HG02763 (cell line): Measurements from ENCODE around the gene ZNF79.
"Not testable (repeated sequence)": the region's sequence is repeated elsewhere in the genome, so short reads cannot be mapped to it uniquely, and the experiment has no call there.

Source experiments
- ATAC-seq: cut with Tn5 transposase; IDR thresholded peaks from one replicate; pipeline ENCODE4 v1.9.1; 2021; ENCODE audit warnings: mild to moderate bottlenecking, moderate library complexity; ENCODE audit not compliant: unreplicated experiment

Gene ZNF79

DNA sequence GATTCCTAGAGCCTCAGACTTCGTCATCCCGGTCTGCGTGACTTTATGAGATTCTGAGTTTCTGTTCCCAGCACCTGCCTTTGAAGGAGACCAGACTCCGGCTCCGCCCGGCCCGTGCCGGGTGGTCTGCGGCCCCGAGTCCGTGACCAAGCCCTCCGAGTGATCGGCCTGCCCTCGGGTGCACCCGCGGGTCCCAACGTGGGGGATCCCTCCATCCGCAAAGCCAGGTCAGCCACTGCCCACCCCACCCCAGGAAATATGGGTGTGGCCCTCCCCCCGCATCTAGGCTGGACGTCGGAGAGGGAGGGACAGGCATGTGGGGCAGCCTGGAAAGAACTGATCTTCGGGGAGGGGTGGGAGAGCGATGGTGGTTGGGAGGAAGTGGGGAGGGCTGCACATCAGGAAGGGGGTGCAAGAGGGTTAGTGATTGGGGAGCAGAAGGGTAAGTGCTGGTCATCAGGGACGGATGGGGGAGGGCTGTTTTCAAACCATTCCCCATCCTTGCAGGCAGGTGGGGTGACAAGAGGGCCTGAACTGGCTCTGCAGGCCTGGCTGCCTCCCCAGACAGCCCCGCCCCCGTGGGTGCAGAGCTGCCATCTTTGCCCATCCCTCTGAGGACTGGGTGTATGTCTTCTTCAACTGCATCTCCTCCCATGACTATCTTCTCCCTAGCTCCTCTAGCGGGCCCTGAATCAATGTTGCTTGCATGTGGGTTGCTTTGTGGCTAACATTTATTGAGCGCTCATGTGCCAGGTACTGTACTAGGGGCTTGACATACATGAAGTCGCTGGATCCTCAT lies 27.9 kb downstream of the ZNF79 start:
- peak; percentile 9 for ATAC-seq

GRCh38 chr9:127452691-127453090 lies 28.5 kb downstream of the ZNF79 start:
- no peak for ATAC-seq

- ATAC-seq: no peak
These were observed 31.3 kb downstream of the ZNF79 start for GRCh38 chr9:127455324-127455992.

DNA sequence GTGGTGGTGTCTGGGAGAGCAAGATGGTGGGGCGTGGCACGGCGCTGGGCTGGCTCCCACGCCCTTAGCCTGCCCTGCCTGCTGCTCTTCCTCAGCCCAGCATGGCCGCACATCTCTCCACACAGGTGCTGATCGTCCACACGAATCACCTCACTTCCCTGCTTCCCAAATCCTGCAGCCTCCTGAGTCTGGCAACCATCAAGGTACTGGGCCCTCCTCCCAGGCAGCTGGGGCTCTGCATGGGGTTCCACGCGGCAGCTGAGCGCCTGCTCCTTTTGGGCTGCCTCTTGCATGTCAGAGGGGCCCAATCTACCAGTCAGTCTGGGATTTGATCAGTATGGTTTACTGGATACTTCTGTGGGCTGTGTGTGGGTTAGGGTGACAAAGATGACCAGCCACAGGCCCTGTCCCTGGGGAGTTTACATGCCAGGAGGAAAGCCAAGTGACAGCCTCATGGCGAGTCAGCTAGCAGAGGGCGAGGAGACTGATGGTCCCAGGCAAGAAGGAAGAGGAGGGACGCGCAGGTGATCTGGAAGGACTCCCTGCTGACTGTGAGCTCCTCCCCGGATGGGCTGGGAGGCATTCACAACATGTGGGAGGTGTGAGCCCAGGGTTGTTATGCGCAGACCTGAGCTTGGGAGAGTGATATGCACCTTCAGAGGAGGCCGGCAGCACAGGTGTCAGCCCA lies 33.2 kb downstream of the ZNF79 start:
- ATAC-seq: no peak

GRCh38 chr9:127458921-127459320 lies 34.7 kb downstream of the ZNF79 start:
- no peak for ATAC-seq

DNA sequence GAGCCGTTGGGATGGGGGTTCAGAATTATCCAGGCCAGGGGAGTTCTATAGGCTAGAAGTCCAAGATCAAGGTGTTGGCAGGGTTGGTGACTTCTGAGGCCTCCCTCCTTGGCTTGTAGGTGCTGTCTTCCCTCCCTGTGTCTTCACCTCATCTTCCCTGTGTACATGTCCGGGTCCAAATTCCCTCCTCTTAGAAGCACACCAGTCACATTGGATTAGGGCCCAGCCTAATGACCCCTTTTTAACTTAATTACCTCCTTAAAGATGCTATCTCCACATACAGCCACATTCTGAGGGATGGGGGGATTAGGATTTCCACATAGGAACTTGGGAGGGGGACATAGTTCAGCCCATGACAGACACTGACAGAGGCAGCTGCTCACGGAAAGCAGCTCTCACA lies 39.2 kb downstream of the ZNF79 start:
- ATAC-seq: no peak

DNA sequence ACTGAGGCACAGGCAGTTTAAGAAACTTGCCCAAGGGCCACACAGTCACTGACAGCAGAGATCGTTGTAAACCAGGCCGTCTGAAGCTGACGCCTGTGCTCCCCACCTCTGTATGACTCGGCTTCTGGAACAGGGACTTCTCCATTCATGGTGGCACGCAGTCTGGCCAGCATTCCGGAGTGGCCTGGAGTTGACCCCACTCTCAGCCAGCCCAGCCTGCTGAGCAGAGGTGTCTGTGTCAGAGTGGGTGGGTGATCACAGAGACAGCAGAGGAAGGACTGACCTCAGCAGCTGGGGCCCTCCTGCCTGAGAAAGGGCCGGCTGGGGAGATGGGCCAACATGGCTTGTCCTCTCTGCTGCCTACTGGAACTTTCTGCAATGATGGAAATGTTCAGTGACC lies 39.7 kb downstream of the ZNF79 start:
- no peak for ATAC-seq

- ATAC-seq: not testable (repeated sequence)
These were observed 42.3 kb downstream of the ZNF79 start for GRCh38 chr9:127466407-127466917.

- ATAC-seq: no peak
These were observed 43.4 kb downstream of the ZNF79 start for GRCh38 chr9:127467621-127468020.

DNA sequence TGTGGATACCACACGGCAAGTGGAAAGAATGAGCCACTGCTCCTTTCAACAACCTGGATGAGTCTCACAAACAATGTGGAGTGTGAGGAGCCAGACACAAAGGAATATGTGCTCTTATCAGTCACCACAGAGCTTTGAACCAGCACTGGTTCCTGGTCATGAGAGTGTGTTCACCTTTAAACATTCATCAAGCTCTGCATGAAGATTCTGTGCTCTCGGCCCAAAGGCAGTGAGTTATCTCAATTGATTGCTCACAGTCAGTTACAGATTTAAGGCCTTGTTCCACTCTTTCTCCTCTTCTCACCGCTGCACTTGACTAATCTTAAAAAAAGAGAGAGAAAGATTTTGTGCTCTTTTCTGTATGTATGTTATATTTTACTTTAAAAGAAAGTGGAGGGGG lies 46.5 kb downstream of the ZNF79 start:
- no peak for ATAC-seq

DNA sequence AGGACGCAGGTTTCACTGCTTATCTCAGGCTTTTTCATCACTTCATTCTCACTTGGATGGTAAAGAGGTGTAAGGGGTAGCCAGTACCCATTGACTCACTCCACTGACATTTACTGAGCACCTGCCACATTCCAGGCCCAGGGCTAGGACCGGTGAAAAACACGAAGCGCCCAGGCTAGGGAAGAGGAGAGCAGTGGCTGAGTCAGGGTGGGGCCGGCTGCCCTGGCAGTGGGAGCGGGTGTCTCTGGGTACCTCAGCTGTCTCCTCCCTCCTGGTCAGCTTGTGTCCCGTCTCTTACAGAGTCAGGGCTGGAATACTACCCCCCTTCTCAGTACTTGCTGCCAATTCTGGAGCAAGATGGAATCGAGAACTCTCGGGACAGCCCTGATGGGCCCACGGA lies 49.3 kb downstream of the ZNF79 start:
- ATAC-seq: no peak

- no peak for ATAC-seq
These were observed 49.8 kb downstream of the ZNF79 start for GRCh38 chr9:127473932-127474331.

- no peak for ATAC-seq
These were observed 50.4 kb downstream of the ZNF79 start for GRCh38 chr9:127474592-127474991.

- ATAC-seq: no peak
These were observed 55.4 kb downstream of the ZNF79 start for GRCh38 chr9:127479507-127480081.

DNA sequence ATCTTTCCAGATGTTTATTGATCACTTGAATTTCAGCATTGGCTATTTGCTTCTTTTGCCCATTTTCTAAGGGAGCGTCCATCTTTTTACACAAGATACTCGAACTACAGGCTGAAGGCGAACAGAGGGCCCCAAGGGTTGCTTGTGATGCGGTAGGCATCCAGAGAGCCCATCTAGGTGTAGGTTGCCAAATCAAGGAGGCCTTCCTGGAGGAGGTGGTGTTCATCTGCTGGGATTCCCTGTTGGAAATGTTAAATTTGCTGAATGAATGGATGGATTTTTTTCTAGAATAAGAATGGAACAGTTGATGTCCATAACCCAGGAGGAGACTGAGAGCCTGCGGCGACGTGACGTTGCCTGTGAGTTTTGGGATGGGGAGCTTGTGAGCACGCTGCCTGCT lies 58.5 kb downstream of the ZNF79 start:
- no peak for ATAC-seq

DNA sequence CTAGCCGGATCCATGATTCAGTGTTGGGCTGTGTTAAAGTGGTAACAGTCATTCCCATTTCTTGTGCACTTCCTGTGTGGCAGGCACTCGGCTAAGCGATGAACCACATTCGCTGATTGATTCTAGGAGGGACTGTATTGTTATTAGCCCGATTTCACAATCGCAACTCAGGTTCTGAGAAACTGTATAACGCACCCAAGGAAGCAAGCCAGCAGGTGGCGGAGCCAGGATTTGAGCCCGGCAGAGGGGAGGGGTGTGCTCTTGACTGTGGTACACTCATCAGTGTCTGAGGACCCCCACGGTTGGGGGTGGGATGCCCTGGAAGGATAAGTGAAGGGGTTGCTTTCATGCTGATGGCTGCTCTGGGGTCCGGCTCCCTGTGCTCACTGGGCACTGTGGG lies 61.8 kb downstream of the ZNF79 start:
- no peak for ATAC-seq

DNA sequence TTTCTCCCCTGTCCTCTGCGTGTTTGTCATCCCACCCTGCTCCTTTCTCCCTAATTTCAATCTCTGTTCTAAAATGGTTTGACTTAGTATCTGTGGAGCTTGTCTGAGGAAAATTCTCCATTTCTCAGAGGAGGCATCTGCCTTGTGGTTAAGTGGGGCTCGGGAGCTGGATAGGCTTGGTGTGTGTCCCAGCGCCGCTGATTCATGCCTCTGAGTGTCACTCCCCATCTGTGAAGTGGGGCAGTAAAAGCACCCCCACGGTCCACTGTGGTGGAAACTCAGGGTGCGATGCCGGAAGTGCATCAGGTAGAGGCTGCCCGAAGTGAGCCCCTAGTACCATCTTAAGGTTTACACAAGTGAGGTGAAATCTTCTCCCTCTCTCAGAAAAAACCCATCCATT lies 64.8 kb downstream of the ZNF79 start:
- no peak for ATAC-seq

- ATAC-seq: no peak
These were observed 65.4 kb downstream of the ZNF79 start for GRCh38 chr9:127489471-127490115.

GRCh38 chr9:127490535-127491230 lies 66.5 kb downstream of the ZNF79 start:
- no peak for ATAC-seq

DNA sequence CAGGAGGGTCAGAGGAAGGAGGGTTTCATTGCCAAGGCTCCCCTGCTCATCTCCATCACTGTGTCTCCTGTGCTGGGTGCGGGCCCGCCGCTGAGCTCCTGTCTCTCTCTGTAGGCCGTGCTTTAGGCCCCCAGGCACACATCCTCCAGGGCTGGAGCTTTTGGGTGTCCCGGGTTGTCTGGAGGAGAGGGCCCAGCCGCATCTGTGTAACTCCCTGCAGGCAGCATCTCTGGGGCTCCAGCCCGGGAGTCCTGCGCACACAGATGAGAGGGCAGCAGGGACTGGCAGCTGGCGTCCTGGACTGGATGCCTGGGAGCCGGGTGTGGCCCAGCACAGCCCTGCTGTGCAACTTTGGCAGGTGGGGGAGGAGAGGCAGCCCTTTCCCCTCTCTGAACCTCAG lies 67.3 kb downstream of the ZNF79 start:
- no peak for ATAC-seq
